PFSK-1 (cell line): ENCODE results near the gene MTCH1.

ENCODE experiments used
- FOXP2 ChIP-seq: optimal IDR thresholded peaks from 2 replicates; pipeline ENCODE3; 2011; ENCODE audit warnings: borderline replicate concordance, control low read depth, inconsistent platforms; ENCODE audit not compliant: insufficient read depth; ENCODE audit errors: extremely low read length, extremely low read depth
- POLR2AphosphoS5 ChIP-seq: IDR thresholded peaks from 2 replicates; pipeline ENCODE4 v1.6.1; 2012; ENCODE audit warnings: low read depth, mild to moderate bottlenecking, control low read depth, low read length, moderate library complexity
- SIN3A ChIP-seq: IDR thresholded peaks from 2 replicates; pipeline ENCODE4 v1.6.1; 2012; ENCODE audit warnings: mild to moderate bottlenecking, low read length, moderate library complexity, borderline replicate concordance; ENCODE audit not compliant: insufficient read depth
- TAF1 ChIP-seq: IDR thresholded peaks from 2 replicates; pipeline ENCODE4 v1.6.1; 2012; ENCODE audit warnings: low read length, control low read depth, borderline replicate concordance; ENCODE audit not compliant: insufficient read depth
- TF ChIP-seq, protein P1 (sequence below), 2 experiments: IDR thresholded peaks; 2 replicates each; pipeline versions ENCODE4 v1.6.1 to v1.8.0; 2011 to 2012; ENCODE audit warnings: low read depth in 2 of 2, low read length in 2 of 2, control low read depth in 1 of 2, inconsistent platforms in 1 of 2, mild to moderate bottlenecking in 1 of 2, moderate library complexity in 1 of 2; ENCODE audit not compliant: insufficient read depth in 1 of 2

Gene MTCH1

DNA sequence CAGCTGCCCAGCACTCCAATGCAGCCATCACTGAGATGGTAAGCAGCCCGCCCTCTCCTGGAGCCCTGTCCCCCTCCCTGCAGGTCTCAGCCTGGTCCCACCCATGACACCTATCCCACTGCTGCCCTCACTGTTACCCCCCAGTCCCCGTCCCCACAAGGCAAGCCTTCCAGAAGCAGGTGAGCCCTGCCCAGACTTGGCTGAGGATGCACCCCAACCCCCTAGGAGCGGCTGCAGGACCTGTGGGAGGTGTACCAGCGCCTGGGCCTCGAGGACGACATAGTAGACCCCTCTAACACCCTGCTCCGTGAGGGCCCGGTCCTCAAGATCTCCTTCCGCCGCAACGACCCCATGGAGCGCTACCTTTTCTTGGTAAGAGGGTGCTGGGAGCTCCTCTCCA lies 28.7 kb upstream of the MTCH1 start:
- TF ChIP-seq TAF1 (no peak), FOXP2 (no peak), POLR2AphosphoS5 (no peak), SIN3A (no peak)
- TF ChIP-seq, protein P1, sequence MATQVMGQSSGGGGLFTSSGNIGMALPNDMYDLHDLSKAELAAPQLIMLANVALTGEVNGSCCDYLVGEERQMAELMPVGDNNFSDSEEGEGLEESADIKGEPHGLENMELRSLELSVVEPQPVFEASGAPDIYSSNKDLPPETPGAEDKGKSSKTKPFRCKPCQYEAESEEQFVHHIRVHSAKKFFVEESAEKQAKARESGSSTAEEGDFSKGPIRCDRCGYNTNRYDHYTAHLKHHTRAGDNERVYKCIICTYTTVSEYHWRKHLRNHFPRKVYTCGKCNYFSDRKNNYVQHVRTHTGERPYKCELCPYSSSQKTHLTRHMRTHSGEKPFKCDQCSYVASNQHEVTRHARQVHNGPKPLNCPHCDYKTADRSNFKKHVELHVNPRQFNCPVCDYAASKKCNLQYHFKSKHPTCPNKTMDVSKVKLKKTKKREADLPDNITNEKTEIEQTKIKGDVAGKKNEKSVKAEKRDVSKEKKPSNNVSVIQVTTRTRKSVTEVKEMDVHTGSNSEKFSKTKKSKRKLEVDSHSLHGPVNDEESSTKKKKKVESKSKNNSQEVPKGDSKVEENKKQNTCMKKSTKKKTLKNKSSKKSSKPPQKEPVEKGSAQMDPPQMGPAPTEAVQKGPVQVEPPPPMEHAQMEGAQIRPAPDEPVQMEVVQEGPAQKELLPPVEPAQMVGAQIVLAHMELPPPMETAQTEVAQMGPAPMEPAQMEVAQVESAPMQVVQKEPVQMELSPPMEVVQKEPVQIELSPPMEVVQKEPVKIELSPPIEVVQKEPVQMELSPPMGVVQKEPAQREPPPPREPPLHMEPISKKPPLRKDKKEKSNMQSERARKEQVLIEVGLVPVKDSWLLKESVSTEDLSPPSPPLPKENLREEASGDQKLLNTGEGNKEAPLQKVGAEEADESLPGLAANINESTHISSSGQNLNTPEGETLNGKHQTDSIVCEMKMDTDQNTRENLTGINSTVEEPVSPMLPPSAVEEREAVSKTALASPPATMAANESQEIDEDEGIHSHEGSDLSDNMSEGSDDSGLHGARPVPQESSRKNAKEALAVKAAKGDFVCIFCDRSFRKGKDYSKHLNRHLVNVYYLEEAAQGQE (IDR thresholded peaks at IDR 0.05; ENCODE audit: insufficient read depth in 1 of 2, low read depth in 2 of 2, low read length in 2 of 2) = no peak

DNA sequence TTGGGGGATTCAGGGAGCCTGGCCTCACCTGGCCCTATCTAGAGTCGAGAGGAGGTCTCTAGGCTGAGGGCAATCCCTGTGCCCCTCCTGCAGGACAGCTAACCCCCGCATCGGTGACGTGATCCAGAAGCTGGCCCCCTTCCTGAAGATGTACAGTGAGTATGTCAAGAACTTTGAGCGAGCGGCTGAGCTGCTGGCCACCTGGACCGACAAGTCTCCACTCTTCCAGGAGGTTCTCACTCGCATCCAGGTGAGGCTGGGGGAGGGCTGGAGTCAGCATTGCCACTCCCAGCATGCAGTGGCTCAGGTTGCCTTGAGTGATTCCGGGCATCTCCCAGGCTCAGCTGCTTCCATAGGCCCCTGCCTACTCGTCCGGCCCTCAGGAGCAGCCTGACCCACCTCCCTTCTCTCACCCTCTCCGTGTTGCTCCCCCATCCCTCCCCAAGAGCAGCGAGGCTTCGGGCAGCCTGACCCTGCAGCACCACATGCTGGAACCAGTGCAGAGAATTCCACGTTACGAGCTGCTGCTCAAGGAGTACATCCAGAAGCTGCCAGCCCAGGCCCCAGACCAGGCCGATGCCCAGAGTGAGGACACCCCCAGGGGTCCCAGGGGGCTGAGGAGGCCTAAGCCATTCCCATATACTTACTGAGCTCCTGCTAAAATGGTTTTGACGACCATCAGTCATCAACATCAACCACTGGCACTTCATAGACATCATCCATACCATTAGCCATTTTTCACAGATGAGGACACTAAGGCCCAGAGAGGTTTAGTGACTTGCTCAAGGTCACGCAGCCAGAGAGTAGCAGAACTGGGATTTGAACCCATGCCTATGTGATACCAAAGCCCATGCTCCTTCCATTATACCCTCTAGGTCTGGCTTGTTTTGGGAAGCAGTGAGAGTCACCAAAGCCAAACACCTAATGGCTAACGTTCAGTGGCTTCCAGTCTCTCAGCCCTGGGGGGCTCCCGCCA lies 27.8 kb upstream of the MTCH1 start:
- TF ChIP-seq, protein P1 (IDR thresholded peaks at IDR 0.05; ENCODE audit: insufficient read depth in 1 of 2, low read depth in 2 of 2, low read length in 2 of 2) = no peak
- TF ChIP-seq TAF1 (no peak), FOXP2 (no peak), SIN3A (no peak), POLR2AphosphoS5 (no peak)

DNA sequence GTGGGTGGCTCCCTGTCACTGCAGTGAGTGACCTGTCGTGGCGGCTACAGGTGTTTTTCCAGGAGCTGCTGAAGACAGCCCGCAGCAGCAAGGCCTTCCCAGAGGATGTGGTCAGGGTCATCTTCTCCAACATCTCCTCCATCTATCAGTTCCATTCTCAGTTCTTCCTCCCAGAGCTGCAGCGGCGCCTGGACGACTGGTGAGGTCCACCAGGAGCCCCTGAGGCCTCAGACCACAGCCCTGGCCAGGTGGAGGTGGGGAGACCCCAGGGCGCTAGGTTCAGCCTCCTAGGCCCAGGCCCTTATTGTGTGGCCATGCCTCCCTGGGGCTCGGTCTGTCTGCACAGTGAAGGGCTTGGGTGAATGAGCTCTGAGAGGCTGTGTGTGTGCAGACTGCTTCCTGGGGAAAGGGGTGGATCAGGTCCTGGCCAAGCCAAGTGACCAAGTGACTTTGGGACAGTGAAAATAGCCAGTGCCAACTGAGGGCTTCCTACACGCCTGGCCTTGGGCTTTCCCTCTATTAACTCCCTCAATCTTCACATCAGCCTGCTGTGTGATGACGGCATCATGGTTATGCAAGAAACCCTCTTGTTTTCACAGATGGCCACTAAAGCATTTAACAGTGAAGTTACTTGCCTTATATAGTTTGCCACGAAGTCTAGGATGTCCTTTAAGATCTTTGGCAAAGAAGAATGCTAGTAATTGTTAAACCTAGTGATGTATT lies 25.8 kb upstream of the MTCH1 start:
- TF ChIP-seq FOXP2 (no peak), SIN3A (no peak), TAF1 (no peak), POLR2AphosphoS5 (no peak)
- TF ChIP-seq, protein P1 (IDR thresholded peaks at IDR 0.05; ENCODE audit: insufficient read depth in 1 of 2, low read depth in 2 of 2, low read length in 2 of 2) = no peak

DNA sequence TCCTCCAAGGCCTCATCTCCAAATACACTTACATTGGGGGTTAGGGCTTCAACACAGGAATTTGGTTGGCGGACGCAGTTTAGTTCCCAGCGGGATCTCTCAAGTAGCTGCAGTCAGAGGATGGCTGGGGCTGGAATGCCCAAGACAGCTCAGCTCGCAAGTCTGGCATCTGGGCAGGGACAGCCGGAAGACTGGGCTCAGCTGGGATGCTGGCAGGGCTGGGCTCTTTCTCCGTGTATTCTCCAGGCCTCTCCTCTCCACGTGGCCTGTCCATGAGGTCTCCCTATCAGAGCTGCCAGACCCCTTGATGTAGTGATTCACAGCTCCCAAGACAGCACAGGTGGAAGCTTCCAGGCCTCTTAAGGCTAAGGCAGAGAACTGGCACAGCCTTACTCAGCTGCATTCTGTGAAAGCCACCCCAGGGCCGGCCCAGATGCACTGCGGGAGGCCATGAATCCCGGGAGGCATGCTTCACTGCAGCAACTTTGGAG lies 24.5 kb upstream of the MTCH1 start:
- TF ChIP-seq, protein P1 (IDR thresholded peaks at IDR 0.05; ENCODE audit: insufficient read depth in 1 of 2, low read depth in 2 of 2, low read length in 2 of 2) = no peak
- TF ChIP-seq SIN3A = no peak
- TF ChIP-seq FOXP2 = no peak
- no peak for TF ChIP-seq TAF1
- no peak for TF ChIP-seq POLR2AphosphoS5
